GM19035 (cell line): ENCODE results near the gene PCNX3.
A peak's percentile ranks its signal among the peaks of the same experiment; 100 is the strongest.

ENCODE experiments used
- ATAC-seq: cut with Tn5 transposase; IDR thresholded peaks from one replicate; pipeline ENCODE4 v1.9.1; 2021; ENCODE audit not compliant: unreplicated experiment

The PCNX3 gene

GRCh38 chr11:65615229-65615949, at the start of gene PCNX3:
Gene PCNX3, plus strand, starts transcription at chr11:65615776. Its CDS starts 536 bp downstream, at chr11:65616312.
- peak; percentile 86 for ATAC-seq

GRCh38 chr11:65569164-65569972, 46.2 kb upstream of the PCNX3 start:
- ATAC-seq = no peak

GRCh38 chr11:65569973-65570918, 45.3 kb upstream of the PCNX3 start, which contains the start of gene ZNRD2:
Gene ZNRD2, plus strand, starts transcription at chr11:65570477. Its CDS starts 15 bp downstream, at chr11:65570492.
- ATAC-seq = peak; percentile 63

GRCh38 chr11:65571420-65571819, 44.2 kb upstream of the PCNX3 start:
- ATAC-seq = no peak

GRCh38 chr11:65571940-65572339, 43.6 kb upstream of the PCNX3 start:
- ATAC-seq = no peak

- ATAC-seq = no peak
Measured at GRCh38 chr11:65572356-65573051, 43.1 kb upstream of the PCNX3 start, which contains the start of gene FAM89B. Gene FAM89B, plus strand, starts transcription at chr11:65572538. Its CDS starts 132 bp downstream, at chr11:65572670.

GRCh38 chr11:65573391-65574079, 42.0 kb upstream of the PCNX3 start:
- no peak for ATAC-seq

GRCh38 chr11:65574109-65574810, 41.3 kb upstream of the PCNX3 start:
- peak; percentile 24 for ATAC-seq

- no peak for ATAC-seq
Measured at GRCh38 chr11:65574811-65575567, 40.6 kb upstream of the PCNX3 start.

GRCh38 chr11:65575568-65576231, 39.9 kb upstream of the PCNX3 start, which contains the start of gene EHBP1L1:
Gene EHBP1L1, plus strand, starts transcription at chr11:65576053. Its CDS starts 250 bp downstream, at chr11:65576303.
- peak; percentile 30 for ATAC-seq

GRCh38 chr11:65576232-65576866, 39.2 kb upstream of the PCNX3 start:
- no peak for ATAC-seq

GRCh38 chr11:65576867-65577755, 38.5 kb upstream of the PCNX3 start:
- no peak for ATAC-seq

- no peak for ATAC-seq
Measured at GRCh38 chr11:65577756-65578109, 37.8 kb upstream of the PCNX3 start.

GRCh38 chr11:65578134-65578533, 37.4 kb upstream of the PCNX3 start:
- no peak for ATAC-seq

- ATAC-seq = no peak
Measured at GRCh38 chr11:65578667-65579066, 36.9 kb upstream of the PCNX3 start.

- ATAC-seq = no peak
Measured at GRCh38 chr11:65579291-65579690, 36.3 kb upstream of the PCNX3 start.
